ENCODE data around the gene KCNMA1.
"Not testable (repeated sequence)": the region's sequence is repeated elsewhere in the genome, so short reads cannot be mapped to it uniquely, and the experiment has no call there.

Gene KCNMA1

GRCh38 chr10:77664008-77664407 is 26.4 kb upstream of the KCNMA1 start:
- Histone ChIP-seq H3K4me3 (ENCODE audit: insufficient read length, low read depth) (no peak overlapping the region), H3K36me3 (ENCODE audit: insufficient read depth, insufficient read length, low read length) (no peaks in the 10 kb centered on the region), H3K9ac (ENCODE audit: insufficient read length, low read depth) (no peak overlapping the region), H3K27me3 (ENCODE audit: insufficient read depth, insufficient read length) (no peaks in the 10 kb centered on the region), H3K9me3 (ENCODE audit: insufficient read depth, low read length) (peaks cover 15% of the 10 kb centered on the region; the same call in 1 of the 2 replicates), H3K4me1 (ENCODE audit: insufficient read depth, insufficient read length) (no peaks in the 10 kb centered on the region)
- no peak for DNase-seq (ENCODE audit: low read depth, low spot score)
- TF ChIP-seq SUZ12 (IDR thresholded peaks at IDR 0.05; ENCODE audit: extremely low read depth, insufficient read depth, insufficient read length) (no peak), ZNF274 (IDR thresholded peaks at IDR 0.05; ENCODE audit: low read depth, low read length) (no peak), YY1 (IDR thresholded peaks at IDR 0.05; ENCODE audit: insufficient read depth, insufficient read length) (no peak)

- no peak overlapping the region for H3K9ac ChIP-seq (ENCODE audit: insufficient read length, low read depth)
- H3K4me3 ChIP-seq (ENCODE audit: insufficient read length, low read depth) = no peak overlapping the region
- no peaks in the 10 kb centered on the region for H3K4me1 ChIP-seq (ENCODE audit: insufficient read depth, insufficient read length)
- no peak for DNase-seq (ENCODE audit: low read depth, low spot score)
- H3K36me3 ChIP-seq (ENCODE audit: insufficient read depth, insufficient read length, low read length) = no peaks in the 10 kb centered on the region
- no peaks in the 10 kb centered on the region for H3K27me3 ChIP-seq (ENCODE audit: insufficient read depth, insufficient read length)
- TF ChIP-seq ZNF274 (IDR thresholded peaks at IDR 0.05; ENCODE audit: low read depth, low read length) = no peak
- no peak for TF ChIP-seq SUZ12 (IDR thresholded peaks at IDR 0.05; ENCODE audit: extremely low read depth, insufficient read depth, insufficient read length)
- TF ChIP-seq YY1 (IDR thresholded peaks at IDR 0.05; ENCODE audit: insufficient read depth, insufficient read length) = no peak
- H3K9me3 ChIP-seq (ENCODE audit: insufficient read depth, low read length) = peaks cover 22% of the 10 kb centered on the region; the same call in 1 of the 2 replicates
Observed at GRCh38 chr10:77661674-77662073, 24.1 kb upstream of the KCNMA1 start.

GRCh38 chr10:77661100-77661499 is 23.5 kb upstream of the KCNMA1 start:
- H3K4me1 ChIP-seq (ENCODE audit: insufficient read depth, insufficient read length) = no peaks in the 10 kb centered on the region
- no peak overlapping the region for H3K9ac ChIP-seq (ENCODE audit: insufficient read length, low read depth)

GRCh38 chr10:77659046-77659670 is 21.6 kb upstream of the KCNMA1 start:
- not testable (repeated sequence) for H3K4me1 ChIP-seq (ENCODE audit: insufficient read depth, insufficient read length); H3K27me3 ChIP-seq (ENCODE audit: insufficient read depth, insufficient read length); H3K4me3 ChIP-seq (ENCODE audit: insufficient read length, low read depth); H3K36me3 ChIP-seq (ENCODE audit: insufficient read depth, insufficient read length, low read length); DNase-seq (ENCODE audit: low read depth, low spot score); H3K9ac ChIP-seq (ENCODE audit: insufficient read length, low read depth)
- H3K9me3 ChIP-seq (ENCODE audit: insufficient read depth, low read length) = peaks cover 22% of the 10 kb centered on the region; the same call in 1 of the 2 replicates

More at GRCh38 chr10:77661100-77661499, 23.5 kb upstream of the KCNMA1 start:
- DNase-seq (ENCODE audit: low read depth, low spot score) = no peak
- no peaks in the 10 kb centered on the region for H3K27me3 ChIP-seq (ENCODE audit: insufficient read depth, insufficient read length)
- TF ChIP-seq YY1 (IDR thresholded peaks at IDR 0.05; ENCODE audit: insufficient read depth, insufficient read length) (no peak), ZNF274 (IDR thresholded peaks at IDR 0.05; ENCODE audit: low read depth, low read length) (no peak), SUZ12 (IDR thresholded peaks at IDR 0.05; ENCODE audit: extremely low read depth, insufficient read depth, insufficient read length) (no peak)
- no peak overlapping the region for H3K4me3 ChIP-seq (ENCODE audit: insufficient read length, low read depth)
- no peaks in the 10 kb centered on the region for H3K36me3 ChIP-seq (ENCODE audit: insufficient read depth, insufficient read length, low read length)
- H3K9me3 ChIP-seq (ENCODE audit: insufficient read depth, low read length) = peaks cover 22% of the 10 kb centered on the region; the same call in 1 of the 2 replicates

GRCh38 chr10:77653210-77653609 is 15.6 kb upstream of the KCNMA1 start:
- Histone ChIP-seq H3K36me3 (ENCODE audit: insufficient read depth, insufficient read length, low read length) (no peaks in the 10 kb centered on the region), H3K4me3 (ENCODE audit: insufficient read length, low read depth) (no peak overlapping the region), H3K9ac (ENCODE audit: insufficient read length, low read depth) (no peak overlapping the region), H3K9me3 (ENCODE audit: insufficient read depth, low read length) (peaks cover 7% of the 10 kb centered on the region), H3K27me3 (ENCODE audit: insufficient read depth, insufficient read length) (no peaks in the 10 kb centered on the region), H3K4me1 (ENCODE audit: insufficient read depth, insufficient read length) (peaks cover 3% of the 10 kb centered on the region)
- no peak for TF ChIP-seq SUZ12 (IDR thresholded peaks at IDR 0.05; ENCODE audit: extremely low read depth, insufficient read depth, insufficient read length)
- DNase-seq (ENCODE audit: low read depth, low spot score) = no peak

GRCh38 chr10:77649333-77650331 is 12.0 kb upstream of the KCNMA1 start:
- H3K9ac ChIP-seq (ENCODE audit: insufficient read length, low read depth) = no peak overlapping the region
- H3K36me3 ChIP-seq (ENCODE audit: insufficient read depth, insufficient read length, low read length) = no peaks in the 10 kb centered on the region
- TF ChIP-seq YY1 (IDR thresholded peaks at IDR 0.05; ENCODE audit: insufficient read depth, insufficient read length) = no peak
- no peak for TF ChIP-seq ZNF274 (IDR thresholded peaks at IDR 0.05; ENCODE audit: low read depth, low read length)
- TF ChIP-seq SUZ12 (IDR thresholded peaks at IDR 0.05; ENCODE audit: extremely low read depth, insufficient read depth, insufficient read length) = no peak
- DNase-seq (ENCODE audit: low read depth, low spot score) = no peak
- no peak overlapping the region for H3K4me3 ChIP-seq (ENCODE audit: insufficient read length, low read depth)
- H3K4me1 ChIP-seq (ENCODE audit: insufficient read depth, insufficient read length) = peaks cover 3% of the 10 kb centered on the region
- no peaks in the 10 kb centered on the region for H3K27me3 ChIP-seq (ENCODE audit: insufficient read depth, insufficient read length)
- peaks cover 7% of the 10 kb centered on the region for H3K9me3 ChIP-seq (ENCODE audit: insufficient read depth, low read length)

- DNase-seq (ENCODE audit: low read depth, low spot score) = no peak
- TF ChIP-seq ZNF274 (IDR thresholded peaks at IDR 0.05; ENCODE audit: low read depth, low read length) (no peak), SUZ12 (IDR thresholded peaks at IDR 0.05; ENCODE audit: extremely low read depth, insufficient read depth, insufficient read length) (no peak), YY1 (IDR thresholded peaks at IDR 0.05; ENCODE audit: insufficient read depth, insufficient read length) (no peak)
- H3K36me3 ChIP-seq (ENCODE audit: insufficient read depth, insufficient read length, low read length) = no peaks in the 10 kb centered on the region
Observed at GRCh38 chr10:77648472-77648871, 10.9 kb upstream of the KCNMA1 start.

More at GRCh38 chr10:77648472-77648871, 10.9 kb upstream of the KCNMA1 start:
- Histone ChIP-seq H3K4me1 (ENCODE audit: insufficient read depth, insufficient read length) (peaks cover 3% of the 10 kb centered on the region), H3K27me3 (ENCODE audit: insufficient read depth, insufficient read length) (no peaks in the 10 kb centered on the region), H3K9me3 (ENCODE audit: insufficient read depth, low read length) (peaks cover 4% of the 10 kb centered on the region), H3K9ac (ENCODE audit: insufficient read length, low read depth) (no peak overlapping the region), H3K4me3 (ENCODE audit: insufficient read length, low read depth) (no peak overlapping the region)

Data from NT2/D1 (cell line).